Lower lobe of right lung (tissue), 2 donors: Measurements from ENCODE around the gene MYH7. TPM values are rescaled to one million over a fixed set of nuclear protein-coding genes. Genes with fewer than 3 reads are reported as not detected.
"Not testable (repeated sequence)": the region's sequence is repeated elsewhere in the genome, so short reads cannot be mapped to it uniquely, and the experiment has no call there.

Source experiments
- ATAC-seq, 2 donors: fragments of 200-7000 bp; cut with Tn5 transposase; one replicate each; pipeline ENCODE4 v1.9.1; 2020 to 2022; ENCODE audit warnings: mild to moderate bottlenecking in 2 of 2, moderate library complexity in 2 of 2
- DNase-seq: peaks from one replicate; pipeline ENCODE4 v3.0.0-alpha.2; 2020
- H3K27ac ChIP-seq: fragments of 200-600 bp; one replicate; pipeline ENCODE4 v1.8.0; 2022
- H3K27me3 ChIP-seq: fragments of 200-600 bp; one replicate; pipeline ENCODE4 v1.8.0; 2022; ENCODE audit warnings: low read depth
- H3K36me3 ChIP-seq: fragments of 200-600 bp; one replicate; pipeline ENCODE4 v1.8.0; 2022; ENCODE audit warnings: mild to moderate bottlenecking
- H3K4me1 ChIP-seq: fragments of 200-600 bp; one replicate; pipeline ENCODE4 v1.8.0; 2022
- H3K4me3 ChIP-seq: fragments of 200-600 bp; one replicate; pipeline ENCODE4 v1.8.0; 2022; ENCODE audit warnings: mild to moderate bottlenecking
- H3K9me3 ChIP-seq: fragments of 200-600 bp; one replicate; pipeline ENCODE4 v1.8.0; 2022
- CTCF ChIP-seq: fragments of 200-600 bp; IDR thresholded peaks from one replicate; pipeline ENCODE4 v1.8.0; 2022; ENCODE audit warnings: antibody characterized with exemption, mild to moderate bottlenecking
- intact Hi-C: fragments of 100-400 bp; cut with DNase I; formaldehyde crosslinking; loops from one replicate; pipeline ENCODE4 v1.11.0; 2022
- total RNA-seq: library from RNA; stranded (reverse); fragmentation: NEBNext Ultra II Directional; extraction: Animal tissue kit (Norgen Biotek cat#: 25700); gene quantifications from one replicate; pipeline ENCODE4 v1.2.1, GENCODE V29; 2021
- donor health status: DM: no; HTN: yes; CAD: no; lungs with severe emphysema.

MYH7 gene
- total RNA-seq, 1 donor from 2014 or later: 0.09 TPM

GRCh38 chr14:23430723-23431085 lies 4.8 kb downstream of the MYH7 start:
- ATAC-seq (no peak), DNase-seq (no peak)
- no peaks in the 10 kb centered on the region for H3K9me3 ChIP-seq
- no peaks in the 10 kb centered on the region for H3K27me3 ChIP-seq
- no peak for TF ChIP-seq CTCF
- no peaks in the 10 kb centered on the region for H3K4me1 ChIP-seq
- intact Hi-C loops: no loop called here
- no peak overlapping the region for H3K4me3 ChIP-seq
- H3K36me3 ChIP-seq: no peaks in the 10 kb centered on the region
- no peak overlapping the region for H3K27ac ChIP-seq

GRCh38 chr14:23430016-23430722 lies 5.3 kb downstream of the MYH7 start:
- no peak for TF ChIP-seq CTCF
- no peaks in the 10 kb centered on the region for H3K4me1 ChIP-seq
- no peaks in the 10 kb centered on the region for H3K36me3 ChIP-seq
- H3K27me3 ChIP-seq: no peaks in the 10 kb centered on the region
- H3K4me3 ChIP-seq: no peak overlapping the region
- intact Hi-C loops: no loop called here
- no peaks in the 10 kb centered on the region for H3K9me3 ChIP-seq
- H3K27ac ChIP-seq: no peak overlapping the region
- no peak for DNase-seq
- no peak for ATAC-seq

- no peak for TF ChIP-seq CTCF
- no peaks in the 10 kb centered on the region for H3K27me3 ChIP-seq
These were observed 6.6 kb downstream of the MYH7 start for GRCh38 chr14:23428686-23429495.

GRCh38 chr14:23425798-23426197 lies 9.7 kb downstream of the MYH7 start:
- H3K36me3 ChIP-seq, H3K27ac ChIP-seq, H3K27me3 ChIP-seq, ATAC-seq, H3K4me1 ChIP-seq, H3K9me3 ChIP-seq, intact Hi-C loops, DNase-seq, H3K4me3 ChIP-seq: not testable (repeated sequence)

More at GRCh38 chr14:23428686-23429495, 6.6 kb downstream of the MYH7 start:
- H3K4me1 ChIP-seq: no peaks in the 10 kb centered on the region
- H3K9me3 ChIP-seq: no peaks in the 10 kb centered on the region
- no peak overlapping the region for H3K4me3 ChIP-seq
- no peak overlapping the region for H3K27ac ChIP-seq
- intact Hi-C loops: no loop called here
- DNase-seq: no peak
- no peak for ATAC-seq
- no peaks in the 10 kb centered on the region for H3K36me3 ChIP-seq

- intact Hi-C loops: no loop called here
- Histone ChIP-seq H3K36me3 (no peaks in the 10 kb centered on the region), H3K9me3 (no peaks in the 10 kb centered on the region), H3K27me3 (no peaks in the 10 kb centered on the region), H3K4me1 (no peaks in the 10 kb centered on the region), H3K27ac (no peak overlapping the region), H3K4me3 (no peak overlapping the region)
- no peak for TF ChIP-seq CTCF
- ATAC-seq: no peak
- no peak for DNase-seq
These were observed 10.3 kb downstream of the MYH7 start for GRCh38 chr14:23425169-23425568.

GRCh38 chr14:23423657-23424056 lies 11.8 kb downstream of the MYH7 start:
- H3K27ac ChIP-seq: no peak overlapping the region
- no peaks in the 10 kb centered on the region for H3K36me3 ChIP-seq
- no peaks in the 10 kb centered on the region for H3K4me1 ChIP-seq
- no peak for DNase-seq
- ATAC-seq: no peak
- H3K9me3 ChIP-seq: no peaks in the 10 kb centered on the region
- no peaks in the 10 kb centered on the region for H3K27me3 ChIP-seq
- no peak for TF ChIP-seq CTCF
- H3K4me3 ChIP-seq: no peak overlapping the region
- intact Hi-C loops: no loop called here
